OCI-LY3 (cell line): ENCODE measurements around the gene GALNT16.

Experiments
- EZH2phosphoT487 ChIP-seq: fragments of 200-600 bp; shearing (Covaris generic); IDR thresholded peaks from 2 replicates; pipeline ENCODE4 v1.6.1; 2018; ENCODE audit warnings: antibody characterized with exemption, mixed run types, low read depth
- TF ChIP-seq, protein P1 (sequence below): fragments of 200-600, 300-600 bp; sonication (generic); IDR thresholded peaks from 2 replicates; pipeline ENCODE4 v1.5.1; 2014; ENCODE audit warnings: antibody characterized with exemption, low read length, low read depth

DNA sequence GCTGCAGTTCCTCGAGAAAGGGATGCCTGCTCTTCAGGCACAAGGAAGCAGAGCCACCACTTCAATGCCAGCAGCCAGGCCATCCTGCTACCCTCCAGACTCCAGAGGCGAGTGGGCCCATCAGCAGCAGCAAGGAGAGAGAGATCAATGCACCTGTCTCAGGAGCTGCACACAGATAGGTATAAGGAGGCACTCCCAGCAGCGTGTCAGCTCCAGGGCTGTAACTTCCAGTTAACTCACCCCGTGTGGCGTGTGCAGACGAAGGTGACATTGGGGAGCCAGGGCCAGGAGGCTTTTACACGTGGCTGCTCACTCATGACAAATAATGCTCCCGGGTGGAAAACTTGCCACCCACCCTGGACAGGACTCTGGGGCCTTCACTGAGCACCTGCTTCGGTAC lies 24.2 kb downstream of the GALNT16 start:
- TF ChIP-seq, protein P1, sequence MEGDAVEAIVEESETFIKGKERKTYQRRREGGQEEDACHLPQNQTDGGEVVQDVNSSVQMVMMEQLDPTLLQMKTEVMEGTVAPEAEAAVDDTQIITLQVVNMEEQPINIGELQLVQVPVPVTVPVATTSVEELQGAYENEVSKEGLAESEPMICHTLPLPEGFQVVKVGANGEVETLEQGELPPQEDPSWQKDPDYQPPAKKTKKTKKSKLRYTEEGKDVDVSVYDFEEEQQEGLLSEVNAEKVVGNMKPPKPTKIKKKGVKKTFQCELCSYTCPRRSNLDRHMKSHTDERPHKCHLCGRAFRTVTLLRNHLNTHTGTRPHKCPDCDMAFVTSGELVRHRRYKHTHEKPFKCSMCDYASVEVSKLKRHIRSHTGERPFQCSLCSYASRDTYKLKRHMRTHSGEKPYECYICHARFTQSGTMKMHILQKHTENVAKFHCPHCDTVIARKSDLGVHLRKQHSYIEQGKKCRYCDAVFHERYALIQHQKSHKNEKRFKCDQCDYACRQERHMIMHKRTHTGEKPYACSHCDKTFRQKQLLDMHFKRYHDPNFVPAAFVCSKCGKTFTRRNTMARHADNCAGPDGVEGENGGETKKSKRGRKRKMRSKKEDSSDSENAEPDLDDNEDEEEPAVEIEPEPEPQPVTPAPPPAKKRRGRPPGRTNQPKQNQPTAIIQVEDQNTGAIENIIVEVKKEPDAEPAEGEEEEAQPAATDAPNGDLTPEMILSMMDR: no peak
- TF ChIP-seq EZH2phosphoT487: no peak
